Measurements from ENCODE around the gene ATP1B1.

The ATP1B1 gene

GRCh38 chr1:169090308-169090899 lies 16.1 kb upstream of the ATP1B1 start:
- Histone ChIP-seq H3K36me3 (no peaks in the 10 kb centered on the region), H3K27ac (no peak overlapping the region), H3K27me3 (no peaks in the 10 kb centered on the region), H3K9me3 (no peaks in the 10 kb centered on the region), H3K4me3 (no peak overlapping the region), H3K4me1 (peaks cover 0 to 3% (median 0%) of the 10 kb centered on the region in 4 donors)
- no peak for TF ChIP-seq CTCF (IDR thresholded peaks at IDR 0.05)
- DNase-seq: no peak
- intact Hi-C loops (cut with DNase I; ENCODE audit: low total_unique reads): no loop called here

GRCh38 chr1:169090900-169091311 lies 15.6 kb upstream of the ATP1B1 start:
- intact Hi-C loops (cut with DNase I; ENCODE audit: low total_unique reads): no loop called here
- Histone ChIP-seq H3K9me3 (no peaks in the 10 kb centered on the region), H3K36me3 (no peaks in the 10 kb centered on the region), H3K27ac (no peak overlapping the region), H3K4me1 (peaks cover 0 to 3% (median 0%) of the 10 kb centered on the region in 4 donors), H3K4me3 (no peak overlapping the region), H3K27me3 (no peaks in the 10 kb centered on the region)
- no peak for TF ChIP-seq CTCF (IDR thresholded peaks at IDR 0.05)
- no peak for DNase-seq

- DNase-seq: no peak
- H3K4me1 ChIP-seq: peaks cover 0 to 3% (median 0%) of the 10 kb centered on the region in 4 donors
- no peak overlapping the region for H3K27ac ChIP-seq
- H3K9me3 ChIP-seq: no peaks in the 10 kb centered on the region
- H3K27me3 ChIP-seq: no peaks in the 10 kb centered on the region
- H3K36me3 ChIP-seq: no peaks in the 10 kb centered on the region
- intact Hi-C loops (cut with DNase I; ENCODE audit: low total_unique reads): no loop called here
- H3K4me3 ChIP-seq: no peak overlapping the region
- no peak for TF ChIP-seq CTCF (IDR thresholded peaks at IDR 0.05)
Observed at GRCh38 chr1:169091480-169091941, 15.0 kb upstream of the ATP1B1 start.

GRCh38 chr1:169092399-169092798 lies 14.1 kb upstream of the ATP1B1 start:
- intact Hi-C loops (cut with DNase I; ENCODE audit: low total_unique reads): no loop called here
- TF ChIP-seq CTCF (IDR thresholded peaks at IDR 0.05): no peak
- H3K4me1 ChIP-seq: no peaks in the 10 kb centered on the region
- DNase-seq: no peak
- no peaks in the 10 kb centered on the region for H3K9me3 ChIP-seq
- no peak overlapping the region for H3K4me3 ChIP-seq
- no peaks in the 10 kb centered on the region for H3K36me3 ChIP-seq
- H3K27ac ChIP-seq: no peak overlapping the region
- H3K27me3 ChIP-seq: no peaks in the 10 kb centered on the region

- no peak for DNase-seq
- Histone ChIP-seq H3K4me1 (no peaks in the 10 kb centered on the region), H3K9me3 (no peaks in the 10 kb centered on the region), H3K36me3 (no peaks in the 10 kb centered on the region), H3K4me3 (no peak overlapping the region), H3K27ac (no peak overlapping the region), H3K27me3 (no peaks in the 10 kb centered on the region)
- intact Hi-C loops (cut with DNase I; ENCODE audit: low total_unique reads): no loop called here
- TF ChIP-seq CTCF (IDR thresholded peaks at IDR 0.05): no peak
Observed at GRCh38 chr1:169094897-169095569, 11.5 kb upstream of the ATP1B1 start.
